Left renal pelvis (tissue), 4 donors: ENCODE results near the gene NEDD8. TPM values are rescaled to one million over a fixed set of nuclear protein-coding genes. Genes with fewer than 3 reads are reported as not detected.

Source experiments
- DNase-seq, 4 donors: peaks; one replicate each; pipeline ENCODE4 v3.0.0-alpha.2; 2013; ENCODE audit warnings: low read depth in 4 of 4, low spot score in 3 of 4
- polyA plus RNA-seq, 4 donors: library from polyadenylated mRNA; unstranded; fragments of 120-200 nt; gene quantifications; one replicate each; pipeline ENCODE4 v1.2.1, GENCODE V29; 2013; ENCODE audit not compliant: insufficient read length in 4 of 4

Gene NEDD8
- polyA plus RNA-seq, result 100 to 1,000 TPM; 189 to 230 (median 217) TPM

- DNase-seq, result peak; percentile 73 to 83 (median 80)
Measured at GRCh38 chr14:24232121-24232644, at the start of gene NEDD8. NEDD8 (minus strand) TSS chr14:24232367; CDS start chr14:24232267, 100 bp downstream.

GRCh38 chr14:24281636-24282035 is 49.5 kb upstream of the NEDD8 start:
- no peak for DNase-seq

GRCh38 chr14:24280797-24281460 is 48.8 kb upstream of the NEDD8 start:
- no peak for DNase-seq

GRCh38 chr14:24279301-24280186 is 47.4 kb upstream of the NEDD8 start:
- DNase-seq, result no peak

GRCh38 chr14:24278424-24278823 is 46.3 kb upstream of the NEDD8 start:
- no peak for DNase-seq

- DNase-seq, result no peak
Measured at GRCh38 chr14:24277606-24278321, 45.6 kb upstream of the NEDD8 start.

GRCh38 chr14:24277071-24277470 is 44.9 kb upstream of the NEDD8 start:
- DNase-seq, result no peak

- DNase-seq, result no peak
Measured at GRCh38 chr14:24274101-24274543, 42.0 kb upstream of the NEDD8 start.

GRCh38 chr14:24273422-24273998 is 41.3 kb upstream of the NEDD8 start:
- no peak for DNase-seq

GRCh38 chr14:24272467-24272866 is 40.3 kb upstream of the NEDD8 start:
- no peak for DNase-seq

- no peak for DNase-seq
Measured at GRCh38 chr14:24271834-24272263, 39.7 kb upstream of the NEDD8 start.

- DNase-seq, result peak; percentile 71 to 82 (median 76)
Measured at GRCh38 chr14:24271134-24271833, 39.1 kb upstream of the NEDD8 start, which contains the start of gene RABGGTA. RABGGTA (minus strand) TSS chr14:24271597; CDS start chr14:24271115, 482 bp downstream.

- DNase-seq, result peak in 1 of 4 donors; percentile 2
Measured at GRCh38 chr14:24270537-24271133, 38.5 kb upstream of the NEDD8 start.

GRCh38 chr14:24269910-24270536 is 37.9 kb upstream of the NEDD8 start:
- no peak for DNase-seq

GRCh38 chr14:24269368-24269767 is 37.2 kb upstream of the NEDD8 start:
- DNase-seq, result no peak

GRCh38 chr14:24268225-24268624 is 36.1 kb upstream of the NEDD8 start:
- DNase-seq, result no peak

GRCh38 chr14:24267516-24267915 is 35.3 kb upstream of the NEDD8 start:
- DNase-seq, result no peak

GRCh38 chr14:24266344-24267244 is 34.4 kb upstream of the NEDD8 start:
- no peak for DNase-seq
